NOMO-1 (cell line): ENCODE measurements around the gene RALGAPA2.

Experiments used
- DNase-seq, 2 experiments: peaks; one replicate each; lab custom pipeline; 2025; ENCODE audit not compliant: unreplicated experiment in 2 of 2; lab: John Stamatoyannopoulos, UW

Gene RALGAPA2

DNA sequence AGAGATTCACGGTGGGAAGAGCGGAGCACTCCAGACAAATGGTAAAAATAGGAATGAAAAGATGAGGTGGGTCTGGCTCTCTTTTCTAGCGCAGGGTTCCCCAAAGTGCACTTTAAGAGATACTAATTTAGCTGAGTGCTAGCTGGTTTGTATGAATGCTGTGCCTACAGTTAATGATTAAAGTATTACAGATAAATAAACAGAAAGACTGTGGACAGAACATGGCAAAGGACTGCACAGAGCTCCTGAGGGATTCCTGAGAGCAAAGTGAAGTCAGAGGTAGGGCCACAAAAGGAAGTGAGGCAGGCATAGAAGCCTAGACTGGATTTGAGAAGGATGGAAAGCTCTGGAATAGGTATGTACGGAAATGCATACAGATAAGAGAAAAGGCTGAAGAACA, 230.0 kb downstream of the RALGAPA2 start:
- no peak for DNase-seq

GRCh38 chr20:20480689-20481088, 231.8 kb downstream of the RALGAPA2 start:
- DNase-seq = no peak

DNA sequence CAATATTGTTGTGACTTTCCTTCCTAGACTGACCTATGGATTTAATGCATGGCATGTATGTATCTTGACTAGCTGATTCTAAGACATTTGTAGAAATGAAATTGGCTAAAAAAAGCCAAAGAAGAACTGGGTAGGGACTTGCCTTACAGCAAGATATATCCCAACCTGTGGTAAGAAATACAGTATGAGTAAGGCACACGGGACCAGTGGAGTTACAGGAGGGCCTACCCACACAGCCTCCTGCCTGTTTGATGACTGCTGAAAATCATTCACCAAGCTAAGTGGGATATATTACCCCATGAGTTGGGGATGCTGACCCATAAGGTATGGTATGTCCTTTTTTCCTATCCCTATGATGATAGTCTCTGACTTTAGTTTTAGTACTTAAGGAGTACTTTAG, 232.3 kb downstream of the RALGAPA2 start:
- DNase-seq = no peak

GRCh38 chr20:20477444-20478041, 234.9 kb downstream of the RALGAPA2 start:
- no peak for DNase-seq

DNA sequence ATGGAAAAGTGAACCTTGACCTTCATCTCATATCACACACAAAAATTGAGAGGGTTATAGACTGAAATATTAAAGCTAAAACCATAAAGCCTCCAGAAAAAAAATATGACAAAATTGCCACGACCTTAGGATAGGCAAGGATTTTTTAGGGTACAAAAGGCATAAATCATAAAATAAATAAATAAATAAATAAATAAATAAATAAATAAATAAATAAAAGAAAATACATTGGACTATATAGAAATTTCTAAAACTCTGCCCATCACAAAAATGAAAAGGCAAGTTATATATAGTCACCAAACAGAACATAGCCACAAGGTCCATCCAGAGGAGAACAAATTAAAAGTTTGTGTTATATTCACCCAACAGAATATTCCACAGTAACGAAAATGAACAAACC, 235.9 kb downstream of the RALGAPA2 start:
- no peak for DNase-seq

- DNase-seq = no peak
Measured at GRCh38 chr20:20473657-20474056, 238.8 kb downstream of the RALGAPA2 start.

DNA sequence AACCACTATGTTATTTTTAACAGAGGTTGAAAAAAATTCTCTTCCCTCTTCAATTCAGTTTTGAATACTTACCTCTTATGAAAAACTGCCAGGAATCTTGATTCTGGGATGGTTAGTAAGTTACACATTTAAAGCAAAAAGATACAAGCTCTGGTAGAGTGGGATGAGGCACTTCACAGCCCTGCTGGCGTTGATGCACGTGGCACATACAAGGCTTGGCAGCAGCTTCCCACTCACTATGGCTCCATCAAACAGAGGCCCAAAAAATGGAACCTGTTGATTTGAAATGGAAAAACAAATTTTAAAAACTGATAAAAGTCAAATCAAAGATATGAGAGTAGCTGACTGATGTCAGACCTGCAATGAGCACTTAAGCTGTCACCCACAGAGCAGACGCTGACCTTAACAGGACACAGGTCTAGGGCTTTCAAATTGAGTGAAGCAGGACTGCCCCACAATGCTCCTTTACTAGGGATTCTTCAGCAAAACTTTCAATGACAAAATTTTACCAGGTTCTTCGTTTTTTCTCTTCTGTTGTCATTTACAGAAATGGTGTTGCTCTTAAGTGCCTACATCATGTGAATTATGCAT, 239.7 kb downstream of the RALGAPA2 start:
- no peak for DNase-seq

GRCh38 chr20:20466341-20466879, 246.0 kb downstream of the RALGAPA2 start:
- no peak for DNase-seq

DNA sequence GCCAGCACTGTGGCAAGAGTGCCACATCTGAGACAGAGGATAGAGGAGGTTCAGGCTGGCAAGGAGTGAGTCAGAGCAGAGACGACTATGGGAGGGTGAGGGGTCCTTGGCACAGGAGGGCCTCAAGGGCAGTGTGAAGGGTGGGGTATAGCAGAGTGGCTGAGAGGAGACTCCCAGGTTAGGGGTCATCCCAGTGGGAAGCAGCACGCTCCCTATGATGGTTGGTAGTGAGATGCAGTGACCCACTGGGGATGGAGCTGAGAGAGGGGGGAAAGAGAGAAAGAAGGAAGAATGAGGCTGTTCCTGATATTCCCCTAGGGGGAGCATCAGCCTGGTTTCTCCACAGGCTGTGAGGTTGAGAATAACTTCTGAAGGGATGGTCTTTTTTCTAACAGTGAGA, 247.2 kb downstream of the RALGAPA2 start:
- no peak for DNase-seq

- DNase-seq = no peak
Measured at GRCh38 chr20:20463933-20464374, 248.5 kb downstream of the RALGAPA2 start.

DNA sequence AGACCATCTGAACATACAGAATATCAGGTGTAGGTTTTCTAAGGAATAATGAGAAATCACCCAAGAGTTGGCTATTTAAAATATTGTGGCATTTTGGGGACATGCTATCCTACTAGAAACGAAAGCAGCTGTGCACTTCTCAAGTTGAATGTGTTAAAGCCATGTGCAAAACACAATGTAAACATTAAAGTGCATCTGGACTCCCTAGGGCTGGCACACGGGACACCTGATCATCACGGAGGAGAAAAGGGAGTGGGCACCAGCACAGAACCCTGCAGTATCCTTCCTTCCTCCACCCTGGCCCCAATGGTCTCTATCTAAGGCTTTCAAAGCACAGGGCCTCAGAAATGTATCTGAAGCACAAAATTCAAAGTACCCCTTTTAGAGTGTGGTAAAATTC, 250.3 kb downstream of the RALGAPA2 start:
- DNase-seq = no peak

- no peak for DNase-seq
Measured at GRCh38 chr20:20461551-20461950, 250.9 kb downstream of the RALGAPA2 start.

DNA sequence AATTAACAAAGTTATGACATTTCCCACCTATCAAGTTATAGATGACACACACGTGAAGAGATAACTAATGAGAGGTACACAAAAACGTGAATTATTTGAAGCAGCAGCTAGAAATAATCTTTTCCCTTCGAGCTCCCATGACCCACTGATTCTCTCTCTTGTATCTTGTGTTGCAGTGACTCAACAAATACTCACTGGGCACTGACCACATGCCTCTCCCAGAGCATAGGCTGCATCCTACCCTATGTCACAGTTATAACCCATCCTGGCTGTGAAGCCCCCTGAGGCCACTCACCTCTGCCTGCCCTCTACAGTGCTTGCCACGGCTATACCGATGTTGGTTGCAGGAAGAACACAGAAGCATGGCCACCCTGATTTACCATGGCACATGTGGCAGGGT, 252.7 kb downstream of the RALGAPA2 start:
- no peak for DNase-seq

DNA sequence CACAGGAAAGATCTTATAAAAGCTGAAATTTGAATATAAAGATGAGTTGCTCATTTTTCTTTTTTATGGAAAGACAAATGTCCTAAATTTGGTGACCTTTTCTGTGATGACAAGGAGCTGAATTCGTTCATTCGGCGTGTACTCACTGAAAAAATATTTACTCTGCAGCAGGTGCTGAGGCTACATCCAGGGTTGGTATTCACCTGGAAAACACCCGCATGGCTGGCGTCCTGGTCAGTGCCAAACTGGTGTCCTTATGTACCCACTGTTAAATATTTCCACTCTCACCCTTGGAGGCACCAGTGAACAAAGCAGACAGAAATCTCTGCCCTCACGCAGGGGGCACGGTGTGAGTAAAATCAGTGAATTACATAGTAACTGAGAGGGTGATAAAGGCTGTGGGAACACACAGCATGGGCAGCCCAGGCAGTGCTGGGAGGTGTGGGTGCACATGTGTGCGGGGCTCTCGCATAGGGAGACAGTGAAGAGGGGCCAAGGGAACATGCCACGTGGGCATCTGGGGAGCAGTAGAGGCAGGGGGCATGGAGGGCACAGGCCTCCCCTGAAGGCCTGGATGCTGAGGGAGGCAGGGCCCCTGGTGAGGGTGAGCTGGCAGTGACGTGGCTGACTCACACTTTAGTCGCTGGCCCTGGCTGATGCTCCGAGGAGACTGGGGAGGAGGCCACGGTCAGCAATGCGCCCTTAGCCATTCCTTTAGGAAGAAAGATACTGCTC, 254.9 kb downstream of the RALGAPA2 start:
- no peak for DNase-seq

- no peak for DNase-seq
Measured at GRCh38 chr20:20456741-20457140, 255.7 kb downstream of the RALGAPA2 start.

- DNase-seq = no peak
Measured at GRCh38 chr20:20455926-20456325, 256.5 kb downstream of the RALGAPA2 start.

GRCh38 chr20:20454850-20455627, 257.4 kb downstream of the RALGAPA2 start:
- DNase-seq = no peak

DNA sequence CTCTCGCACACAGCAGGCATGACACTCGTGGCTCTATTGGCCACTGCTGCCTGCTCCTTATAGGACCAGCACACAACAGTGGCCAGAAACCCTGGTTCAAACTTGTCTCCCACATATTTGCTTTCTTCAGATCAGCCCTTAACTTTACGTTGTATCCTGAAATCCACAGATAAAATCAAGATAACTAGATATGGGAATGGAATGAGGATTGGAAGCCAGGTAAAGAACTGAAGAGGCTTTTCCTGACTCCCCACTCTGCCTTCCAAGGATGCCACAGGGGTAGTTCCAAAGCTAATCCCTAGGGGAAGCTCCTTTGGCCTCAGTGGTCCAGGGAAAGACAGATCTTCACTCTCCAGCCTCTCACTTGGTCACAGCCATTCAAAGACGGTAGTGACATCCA, 258.1 kb downstream of the RALGAPA2 start:
- no peak for DNase-seq

GRCh38 chr20:20452254-20452676, 260.2 kb downstream of the RALGAPA2 start:
- no peak for DNase-seq

GRCh38 chr20:20450521-20450920, 261.9 kb downstream of the RALGAPA2 start:
- DNase-seq = no peak

- DNase-seq = no peak
Measured at GRCh38 chr20:20448881-20449280, 263.6 kb downstream of the RALGAPA2 start.
